Measurements from ENCODE around the gene CPPED1.

The CPPED1 gene

GRCh38 chr16:12655537-12655936, 148.2 kb downstream of the CPPED1 start:
- no peak for TF ChIP-seq CTCF (IDR thresholded peaks at IDR 0.05; ENCODE audit: control insufficient read depth, extremely low read depth, insufficient read depth)
- no peak for DNase-seq (ENCODE audit: low read depth)

GRCh38 chr16:12653820-12654392, 149.8 kb downstream of the CPPED1 start:
- H3K4me3 ChIP-seq (ENCODE audit: low read depth, low read length), result no peak overlapping the region
- TF ChIP-seq CTCF (IDR thresholded peaks at IDR 0.05; ENCODE audit: control insufficient read depth, extremely low read depth, insufficient read depth), result no peak
- no peak for DNase-seq (ENCODE audit: low read depth)

More at GRCh38 chr16:12655537-12655936, 148.2 kb downstream of the CPPED1 start:
- no peak overlapping the region for H3K4me3 ChIP-seq (ENCODE audit: low read depth, low read length)

- no peak for TF ChIP-seq CTCF (IDR thresholded peaks at IDR 0.05; ENCODE audit: control insufficient read depth, extremely low read depth, insufficient read depth)
- H3K4me3 ChIP-seq (ENCODE audit: low read depth, low read length), result no peak overlapping the region
- no peak for DNase-seq (ENCODE audit: low read depth)
These were observed 150.8 kb downstream of the CPPED1 start for GRCh38 chr16:12652924-12653323.

- DNase-seq (ENCODE audit: low read depth), result no peak
These were observed 151.7 kb downstream of the CPPED1 start for GRCh38 chr16:12651765-12652512.

GRCh38 chr16:12649356-12649755, 154.3 kb downstream of the CPPED1 start:
- DNase-seq (ENCODE audit: low read depth), result no peak
- H3K4me3 ChIP-seq (ENCODE audit: low read depth, low read length), result no peak overlapping the region
- TF ChIP-seq CTCF (IDR thresholded peaks at IDR 0.05; ENCODE audit: control insufficient read depth, extremely low read depth, insufficient read depth), result no peak

More at GRCh38 chr16:12651765-12652512, 151.7 kb downstream of the CPPED1 start:
- H3K4me3 ChIP-seq (ENCODE audit: low read depth, low read length), result no peak overlapping the region
- no peak for TF ChIP-seq CTCF (IDR thresholded peaks at IDR 0.05; ENCODE audit: control insufficient read depth, extremely low read depth, insufficient read depth)

- H3K4me3 ChIP-seq (ENCODE audit: low read depth, low read length), result no peak overlapping the region
- no peak for TF ChIP-seq CTCF (IDR thresholded peaks at IDR 0.05; ENCODE audit: control insufficient read depth, extremely low read depth, insufficient read depth)
- no peak for DNase-seq (ENCODE audit: low read depth)
These were observed 157.0 kb downstream of the CPPED1 start for GRCh38 chr16:12646490-12647274.
